Middle frontal gyrus (tissue), 1 donor: ENCODE measurements around the gene PAGE2B.
"Not testable (repeated sequence)": the region's sequence is repeated elsewhere in the genome, so short reads cannot be mapped to it uniquely, and the experiment has no call there.

Experiments
- DNase-seq: peaks from one replicate; pipeline ENCODE4 v3.0.0-alpha.2; 2015; ENCODE audit warnings: low spot score; ENCODE audit errors: extremely low spot score

The PAGE2B gene, protein sequence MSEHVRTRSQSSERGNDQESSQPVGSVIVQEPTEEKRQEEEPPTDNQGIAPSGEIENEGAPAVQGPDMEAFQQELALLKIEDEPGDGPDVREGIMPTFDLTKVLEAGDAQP

DNA sequence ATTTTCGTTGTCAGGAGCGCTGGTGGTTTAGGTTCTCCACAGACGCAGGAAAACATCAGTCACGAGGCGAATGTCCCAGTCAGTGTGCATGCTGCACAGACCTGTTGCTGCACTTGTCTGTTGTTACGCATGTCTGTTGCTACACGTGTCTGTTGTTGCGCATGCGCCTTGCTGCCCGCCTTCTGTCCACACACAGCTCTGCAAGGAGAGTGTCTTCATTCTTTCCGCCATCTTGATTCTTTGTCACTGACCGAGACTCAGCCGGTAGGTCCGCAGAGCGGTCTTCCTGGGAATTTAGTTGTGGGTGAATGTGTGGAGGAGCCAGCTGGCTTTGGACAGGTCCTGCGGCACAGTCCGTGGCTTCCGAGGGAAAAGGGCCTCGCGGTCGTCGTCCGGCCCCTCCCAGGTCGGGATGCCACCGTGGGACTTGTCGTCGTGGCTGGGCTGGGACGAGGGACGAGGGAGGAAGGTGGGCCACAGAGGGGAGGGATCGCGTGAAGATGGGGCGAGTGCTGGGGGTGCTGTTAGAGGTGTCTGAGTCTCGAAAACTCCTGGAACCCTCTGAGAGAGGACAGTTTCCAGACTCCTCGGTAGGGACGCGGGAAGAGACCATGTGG lies at the start of gene PAGE2B:
PAGE2B (plus strand) TSS at position 180 of the 617 bp plus-strand sequence. CDS start 1,012 bp downstream, outside the sequence.
- DNase-seq = no peak

DNA sequence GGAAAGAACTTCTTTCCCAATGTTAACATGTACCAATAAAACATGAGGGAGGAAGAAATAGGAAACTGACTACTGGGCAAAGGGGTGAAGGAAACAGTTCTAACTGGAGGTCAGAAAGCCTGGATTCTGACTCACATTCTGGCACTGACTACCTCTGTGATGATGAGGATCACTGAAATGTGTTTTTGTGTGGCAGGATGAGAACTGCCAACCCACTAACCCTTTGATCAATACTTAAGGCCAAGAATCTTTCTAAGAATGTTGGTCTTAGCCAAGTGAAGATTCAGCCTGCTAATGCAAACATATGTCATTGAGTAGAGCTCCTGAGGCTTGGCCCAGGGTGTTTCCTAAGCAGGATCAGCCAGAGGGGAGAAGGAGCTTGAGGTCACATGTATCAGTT lies 48.7 kb upstream of the PAGE2B start:
- DNase-seq = no peak

DNA sequence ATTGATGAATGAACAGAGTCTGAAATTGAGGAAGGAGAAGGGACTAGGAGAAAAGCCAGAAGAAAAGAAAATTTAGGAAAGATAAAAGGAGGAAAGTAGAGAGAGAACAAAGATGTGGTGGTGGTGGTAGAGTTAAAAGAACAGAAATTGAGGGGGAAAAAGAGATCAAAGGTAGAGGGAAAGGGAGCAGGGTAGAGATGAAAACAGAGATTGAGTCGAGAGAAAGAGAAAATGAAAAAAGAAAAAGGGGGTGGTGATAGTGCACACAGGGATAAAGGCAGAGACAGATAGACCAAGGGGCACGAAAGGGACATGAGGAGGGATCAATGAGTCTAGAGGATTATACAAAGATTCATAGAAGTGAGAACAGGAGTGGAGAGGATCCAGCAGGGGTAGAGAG lies 48.0 kb upstream of the PAGE2B start:
- DNase-seq = no peak

DNA sequence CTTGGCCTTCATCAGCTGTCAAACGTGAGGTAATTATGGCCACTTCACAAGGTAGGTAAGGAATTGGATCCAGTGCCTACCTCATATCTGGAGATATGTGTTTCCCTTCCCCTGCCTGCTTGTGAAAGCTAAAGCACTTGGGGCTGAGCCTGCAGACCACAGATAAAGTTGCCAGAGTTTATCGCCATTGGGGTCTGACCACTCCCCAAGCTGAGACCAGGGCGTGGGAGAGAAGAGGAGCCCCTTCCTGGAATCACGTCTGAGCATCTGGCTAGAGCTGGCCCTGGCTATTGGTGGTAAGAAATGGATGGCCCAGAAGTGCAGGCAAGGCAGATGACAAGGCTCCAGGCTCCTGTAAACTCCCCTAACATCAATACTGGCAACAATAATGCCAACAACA lies 46.8 kb upstream of the PAGE2B start:
- DNase-seq = no peak

DNA sequence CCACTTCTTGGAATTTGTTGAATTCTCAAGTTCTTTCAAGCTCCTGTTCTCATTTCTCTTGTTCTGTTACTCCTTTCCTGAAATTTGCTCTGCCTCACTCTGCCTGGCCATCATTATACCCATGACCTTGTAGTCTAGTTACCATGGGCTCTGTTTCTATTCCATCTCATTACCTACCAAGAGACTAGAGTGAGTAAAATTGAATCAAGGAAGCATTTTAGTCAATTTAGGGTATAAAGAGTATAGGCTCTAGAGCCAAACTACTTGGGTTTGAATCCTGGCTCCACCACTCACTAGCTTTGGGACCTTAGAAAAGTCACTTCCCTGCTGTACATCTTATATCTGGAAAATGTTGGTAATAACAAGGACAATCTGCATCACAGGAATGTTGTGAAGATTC lies 46.2 kb upstream of the PAGE2B start:
- no peak for DNase-seq

DNA sequence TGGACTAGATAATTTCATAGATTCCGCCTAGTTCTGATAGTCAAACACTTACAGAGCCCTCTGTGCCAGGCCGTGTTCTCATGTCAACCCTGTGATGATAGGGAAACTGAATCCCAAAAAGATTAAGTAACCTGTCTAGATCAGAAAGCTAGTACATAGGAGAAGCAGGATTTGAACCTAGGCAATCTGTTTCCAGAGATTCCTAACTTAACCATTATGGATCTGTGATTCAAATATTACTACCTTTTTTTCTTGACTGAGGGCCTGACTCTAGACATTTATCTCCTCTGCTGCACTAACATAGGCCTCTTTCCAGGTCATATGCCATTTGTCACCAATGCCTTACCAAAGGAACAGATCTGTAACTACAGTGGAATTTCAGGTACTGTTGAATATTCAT lies 45.5 kb upstream of the PAGE2B start:
- no peak for DNase-seq

DNA sequence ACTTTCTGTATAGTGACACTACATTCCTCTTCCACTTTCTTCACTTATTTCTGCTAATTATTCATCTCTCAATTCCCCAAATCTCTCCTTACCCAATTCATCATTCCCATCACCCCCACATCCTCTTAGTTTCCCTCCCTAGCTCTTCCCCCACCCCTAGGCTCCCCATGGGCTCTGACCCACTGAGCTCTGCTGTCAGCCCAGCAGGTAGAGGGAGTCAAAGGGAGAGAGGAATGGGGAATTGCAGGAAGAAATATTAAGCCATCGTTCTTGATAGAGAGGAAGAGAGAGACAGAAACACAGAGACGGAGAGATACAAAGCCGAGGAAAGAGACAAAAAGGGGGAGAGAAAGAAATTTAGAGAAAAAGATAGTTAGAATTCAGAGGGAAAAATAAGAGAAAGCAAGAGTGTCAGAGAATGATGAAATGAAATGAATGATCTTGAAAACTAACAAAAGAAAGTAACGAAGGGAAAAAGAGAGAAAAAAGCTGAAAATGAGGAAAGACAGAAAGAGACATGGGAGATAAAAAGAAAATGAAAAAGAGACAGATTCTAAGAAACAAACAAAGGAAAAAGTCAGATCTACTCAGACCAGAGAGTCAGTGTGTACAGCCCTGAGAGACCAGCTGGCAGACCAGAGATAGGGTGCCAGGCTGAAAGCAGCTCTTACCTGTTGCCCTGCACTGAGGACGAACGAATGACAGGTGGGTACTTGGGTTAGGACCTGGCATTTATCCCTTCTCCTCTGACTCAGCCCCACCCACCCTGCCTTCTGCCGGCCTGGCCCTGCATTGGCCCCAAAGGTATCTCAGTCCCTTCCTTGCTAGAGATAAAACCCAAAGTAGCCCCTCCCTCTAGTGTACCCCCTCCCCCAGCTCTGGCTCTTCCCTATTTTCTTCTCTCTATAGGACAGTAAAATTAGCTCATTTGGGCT lies 44.3 kb upstream of the PAGE2B start, which contains the start of gene ALAS2:
ALAS2 (minus strand) TSS at position 707 of the 935 bp plus-strand sequence. CDS start 4,977 bp downstream, outside the sequence.
- no peak for DNase-seq

DNA sequence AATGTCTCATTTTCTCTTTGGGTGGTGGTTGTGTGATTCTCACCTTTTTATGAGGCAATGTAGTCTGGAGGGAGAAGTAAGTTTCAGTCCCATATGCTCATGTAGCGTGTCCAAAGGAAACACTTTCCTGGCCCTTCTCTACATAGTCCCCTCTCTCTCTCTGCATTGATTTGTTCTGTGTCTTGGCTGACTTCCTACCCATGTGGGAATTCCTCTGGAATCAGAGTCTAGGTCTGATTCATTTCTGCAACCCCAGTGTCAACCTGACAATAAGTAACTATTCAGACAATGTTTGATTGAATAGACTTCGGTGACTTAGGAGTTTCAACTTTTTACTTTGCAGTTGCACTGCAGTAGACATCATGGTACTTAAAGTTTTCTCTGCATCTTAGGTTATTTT lies 41.4 kb upstream of the PAGE2B start:
- no peak for DNase-seq

DNA sequence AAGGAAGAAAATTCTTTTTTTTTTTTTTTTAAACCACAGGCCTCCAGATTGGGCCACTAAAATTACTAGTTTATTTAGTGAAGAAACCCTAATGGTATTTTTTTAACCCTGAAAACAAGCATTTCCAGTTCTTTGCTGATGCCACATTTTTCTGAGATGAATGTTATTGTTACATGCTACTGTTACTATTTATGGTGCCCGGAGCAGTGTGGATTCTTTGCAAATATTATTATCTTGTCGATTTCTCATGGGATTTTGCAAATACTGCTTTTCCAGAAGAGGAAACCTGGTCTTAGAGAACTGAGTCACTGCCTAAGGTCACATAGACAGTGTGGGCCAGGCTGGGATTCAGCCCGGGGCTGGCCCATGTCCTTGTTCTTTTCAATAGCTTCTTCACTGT lies 35.4 kb upstream of the PAGE2B start:
- DNase-seq = no peak

DNA sequence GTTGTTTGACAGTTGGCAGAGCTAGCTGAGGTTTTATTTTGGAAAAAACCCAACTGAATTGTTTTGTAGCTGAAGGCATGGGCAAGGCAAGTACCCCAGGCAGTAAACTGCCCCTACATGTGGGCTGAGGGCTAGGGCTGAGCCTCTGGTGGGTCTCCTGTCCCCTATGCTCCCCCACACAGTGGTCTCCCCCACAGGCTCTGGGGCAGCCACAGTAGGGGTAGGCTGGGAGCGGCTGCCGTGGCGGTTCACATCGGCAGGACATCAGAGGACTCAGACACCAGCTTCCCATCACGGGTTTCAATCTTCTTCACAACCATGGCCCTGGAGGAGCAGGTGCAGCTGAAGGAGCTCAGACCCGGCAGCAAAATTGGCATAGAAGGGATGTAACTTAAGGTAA lies 33.3 kb upstream of the PAGE2B start:
- DNase-seq = no peak

DNA sequence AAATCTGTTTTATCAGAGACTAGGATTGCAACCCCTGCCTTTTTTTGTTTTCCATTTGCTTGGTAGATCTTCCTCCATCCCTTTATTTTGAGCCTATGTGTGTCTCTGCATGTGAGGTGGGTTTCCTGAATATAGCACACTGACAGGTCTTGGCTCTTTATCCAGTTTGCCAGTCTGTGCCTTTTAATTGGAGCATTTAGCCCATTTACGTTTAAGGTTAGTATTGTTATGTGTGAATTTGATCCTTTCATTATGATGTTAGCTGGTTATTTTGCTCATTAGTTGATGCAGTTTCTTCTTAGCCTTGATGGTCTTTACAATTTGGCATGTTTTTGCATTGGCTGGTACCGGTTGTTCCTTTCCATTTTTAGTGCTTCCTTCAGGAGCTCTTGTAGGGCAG lies 24.2 kb upstream of the PAGE2B start:
- DNase-seq = not testable (repeated sequence)

DNA sequence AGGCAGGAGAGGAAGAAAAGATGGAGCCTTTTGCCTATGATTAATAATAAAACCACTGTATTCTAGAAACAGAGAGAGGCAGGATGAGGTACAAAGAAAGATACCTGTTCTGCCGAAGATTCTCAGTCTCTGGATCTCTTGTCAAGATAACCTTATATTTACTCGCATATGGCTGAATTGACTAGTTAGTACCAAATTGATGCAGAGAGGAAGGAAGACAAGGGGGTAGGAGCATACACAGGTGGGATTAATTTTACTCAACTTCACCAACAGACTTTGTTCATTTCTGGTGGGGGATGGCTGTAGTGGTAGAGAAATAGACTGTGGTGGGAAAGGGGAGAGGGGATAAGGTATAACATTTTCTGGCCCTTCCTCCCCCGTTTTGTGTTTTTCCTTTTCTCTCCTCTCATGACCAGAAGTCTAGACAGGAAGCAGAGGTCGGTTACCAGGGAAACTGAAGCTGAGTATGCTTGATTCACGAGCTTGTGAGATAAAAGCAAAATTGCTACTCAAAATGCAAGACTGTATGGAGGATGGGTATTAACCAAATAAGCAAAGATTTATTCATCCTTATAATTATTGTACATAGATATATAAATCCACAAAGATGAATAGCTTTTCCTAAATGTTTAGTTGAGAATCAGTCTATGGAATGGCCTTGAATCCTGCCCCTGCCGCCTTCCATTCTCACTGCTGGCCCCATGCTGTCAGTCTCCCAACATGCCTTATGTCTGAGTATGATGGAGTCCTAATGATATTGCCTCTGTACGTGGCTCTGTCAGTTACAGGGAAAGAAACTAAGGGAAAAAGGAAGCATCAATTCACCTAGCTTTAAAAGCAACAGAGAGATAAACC lies 17.8 kb upstream of the PAGE2B start:
- no peak for DNase-seq

DNA sequence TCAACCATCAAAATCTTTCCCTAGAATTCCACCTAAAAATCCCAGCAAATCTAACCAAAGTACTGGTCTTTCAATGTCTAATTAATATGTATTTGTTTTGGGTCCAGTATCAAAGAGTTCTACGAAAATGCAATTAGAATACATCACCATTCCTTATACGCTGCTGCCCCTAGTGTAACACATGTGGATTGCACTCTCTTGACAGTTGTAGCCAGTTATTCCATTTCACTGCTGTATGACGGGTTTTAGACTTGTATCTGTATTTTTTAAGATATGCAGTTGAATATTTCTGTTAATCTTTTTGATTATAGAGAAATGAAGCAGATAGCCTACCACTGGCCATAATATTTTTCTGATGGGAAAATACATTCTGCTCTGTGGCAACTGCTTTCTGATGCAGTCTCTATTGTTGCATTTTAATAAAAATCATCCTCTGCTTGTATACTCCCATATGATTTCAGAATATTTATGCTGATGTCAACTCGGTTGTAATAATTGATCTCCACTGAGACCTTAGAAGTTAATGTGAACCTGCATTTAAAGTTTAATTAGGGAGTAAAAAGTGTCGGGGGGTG lies 17.1 kb upstream of the PAGE2B start:
- no peak for DNase-seq

DNA sequence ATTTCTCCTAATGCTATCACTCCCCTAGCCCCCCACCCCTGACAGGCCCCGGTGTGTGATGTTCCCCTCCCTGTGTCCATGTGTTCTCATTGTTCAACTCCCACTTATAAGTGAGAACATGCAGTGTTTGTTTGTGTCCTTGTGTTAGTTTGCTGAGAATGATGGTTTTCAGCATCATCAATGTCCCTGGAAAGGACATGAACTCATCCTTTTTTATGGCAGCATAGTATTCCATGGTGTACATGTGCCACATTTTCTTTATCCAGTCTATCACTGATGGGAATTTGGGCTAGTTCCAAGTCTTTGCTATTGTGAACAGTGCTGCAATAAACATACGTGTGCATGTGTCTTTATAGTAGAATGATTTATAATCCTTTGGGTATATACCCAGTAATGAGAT lies 7.7 kb upstream of the PAGE2B start:
- DNase-seq = not testable (repeated sequence)

DNA sequence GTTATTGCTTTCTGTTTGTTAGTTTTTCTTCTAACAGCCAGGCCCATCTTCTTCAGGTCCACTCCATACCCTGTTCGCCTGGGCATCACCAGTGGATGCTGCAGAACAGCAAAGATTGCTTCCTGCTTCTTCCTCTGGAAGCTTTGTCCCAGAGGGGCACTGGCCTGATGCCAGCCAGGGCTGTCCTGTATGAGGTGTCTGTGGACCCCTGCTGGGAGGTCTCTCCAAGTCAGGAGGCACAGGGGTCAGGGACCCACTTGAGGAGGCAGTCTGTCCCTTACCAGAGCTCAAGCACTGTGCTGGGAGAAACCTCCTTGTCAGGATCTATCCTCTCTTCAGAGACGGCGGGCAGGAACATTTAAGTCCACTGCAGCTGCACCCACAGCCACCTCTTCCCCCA lies 2.5 kb upstream of the PAGE2B start:
- no peak for DNase-seq

DNA sequence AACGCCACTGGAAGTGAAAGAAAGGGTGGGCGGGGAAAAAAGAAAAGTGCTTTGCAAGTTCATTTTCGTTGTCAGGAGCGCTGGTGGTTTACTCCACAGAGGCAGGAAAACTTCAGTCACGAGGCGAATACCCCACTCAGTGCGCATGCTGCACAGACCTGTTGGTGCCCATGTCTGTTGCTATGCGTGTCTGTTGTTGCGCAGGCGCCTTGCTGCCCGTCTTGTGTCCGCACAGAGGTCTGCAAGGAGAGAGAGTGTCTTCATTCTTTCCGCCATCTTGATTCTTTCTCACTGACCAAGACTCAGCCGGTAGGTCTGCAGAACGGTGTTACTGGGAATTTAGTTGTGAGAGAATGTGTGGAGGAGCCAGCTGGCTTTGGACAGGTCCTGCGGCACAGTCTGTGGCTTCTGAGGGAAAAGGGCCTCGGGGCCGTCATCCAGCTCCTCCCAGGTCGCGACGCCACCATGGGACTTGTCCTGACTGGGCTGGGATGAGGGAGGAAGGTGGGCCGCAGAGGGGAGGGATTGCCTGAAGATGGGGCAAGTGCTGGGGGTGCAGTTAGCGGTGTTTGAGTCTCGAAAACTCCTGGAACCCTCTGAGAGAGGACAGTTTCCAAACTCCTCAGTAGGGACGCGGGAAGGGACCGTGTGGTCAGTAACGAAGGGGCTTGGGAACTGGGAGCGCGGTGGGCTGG lies 14.1 kb downstream of the PAGE2B start, which contains the start of gene PAGE2:
PAGE2 (plus strand) TSS at position 224 of the 695 bp plus-strand sequence. CDS start 1,003 bp downstream, outside the sequence.
- DNase-seq = no peak

DNA sequence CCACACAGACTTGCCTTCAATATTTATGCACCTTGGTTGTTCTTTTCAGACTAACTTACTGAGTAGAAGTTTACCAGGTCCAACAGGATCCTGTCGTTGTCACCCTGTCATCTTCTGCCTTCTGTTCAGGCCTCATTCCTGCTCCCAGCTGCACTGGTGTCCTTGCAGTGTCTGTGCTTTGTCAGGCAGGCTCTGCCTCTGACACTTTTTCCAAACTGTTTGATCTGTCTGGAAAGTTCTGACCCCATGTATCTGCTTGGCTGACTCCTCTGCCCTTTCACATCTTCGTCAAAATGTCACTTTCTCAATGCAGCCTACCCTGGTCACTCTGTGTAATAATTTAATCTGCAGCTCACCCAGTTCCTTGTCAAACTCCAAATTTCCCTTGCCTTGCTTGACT lies 23.9 kb downstream of the PAGE2B start:
- no peak for DNase-seq

DNA sequence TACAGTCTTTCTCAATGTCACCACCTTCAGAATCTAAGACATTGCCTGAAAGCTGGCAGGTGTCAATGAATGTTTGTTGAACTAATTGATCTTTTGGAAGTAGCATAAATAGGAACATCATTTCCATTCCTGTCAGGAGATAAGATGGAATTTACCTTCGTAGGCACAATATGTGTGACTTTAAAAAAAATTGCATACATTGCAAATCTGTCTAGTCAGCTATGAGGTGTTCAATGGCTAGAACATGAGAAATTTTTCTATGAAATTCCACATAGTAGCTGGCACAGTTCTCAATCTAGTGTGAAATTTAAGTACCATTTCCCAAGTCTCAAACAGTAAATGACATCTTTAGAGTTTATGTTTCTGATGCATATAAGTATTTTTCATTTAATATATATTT lies 24.3 kb downstream of the PAGE2B start:
- DNase-seq = no peak

DNA sequence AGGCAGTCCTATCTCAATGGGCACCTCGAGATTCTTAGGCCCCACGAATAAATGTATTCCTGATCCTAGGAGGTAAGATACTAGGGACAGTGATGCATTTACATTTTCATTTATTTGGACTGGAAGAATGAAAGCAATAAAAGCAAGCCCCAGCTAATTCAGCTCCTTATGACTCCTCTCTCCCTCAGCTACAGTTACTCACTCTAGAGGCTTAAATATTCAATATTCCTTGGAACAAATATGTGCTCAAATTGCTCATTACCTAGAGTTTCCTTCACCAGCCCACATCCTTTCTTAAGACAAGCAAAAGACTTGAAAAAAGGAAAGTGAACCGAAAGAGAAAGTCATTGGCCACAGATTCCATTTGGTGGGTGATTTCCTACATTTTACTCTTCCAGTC lies 27.9 kb downstream of the PAGE2B start:
- DNase-seq = no peak

DNA sequence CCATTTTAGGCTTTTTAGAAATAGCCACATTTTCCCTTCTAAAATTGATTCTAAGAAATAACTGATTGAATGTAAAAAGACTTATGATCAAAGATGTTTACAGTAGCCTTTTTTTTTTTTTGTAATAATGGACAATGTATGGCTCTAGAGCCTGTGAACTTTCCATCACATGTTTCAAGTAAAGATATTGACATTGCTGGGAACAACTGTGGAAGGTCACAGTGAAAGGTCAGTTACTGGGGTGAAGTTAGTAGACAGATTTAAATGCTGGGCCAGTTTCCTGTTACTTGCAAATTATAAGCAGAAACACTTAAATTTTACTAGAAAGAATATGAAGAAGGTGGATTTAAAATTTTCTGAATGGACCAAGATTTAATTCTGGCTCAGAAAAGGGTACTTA lies 32.4 kb downstream of the PAGE2B start:
- DNase-seq = no peak
